ENCODE results near the gene ILRUN.

DNA sequence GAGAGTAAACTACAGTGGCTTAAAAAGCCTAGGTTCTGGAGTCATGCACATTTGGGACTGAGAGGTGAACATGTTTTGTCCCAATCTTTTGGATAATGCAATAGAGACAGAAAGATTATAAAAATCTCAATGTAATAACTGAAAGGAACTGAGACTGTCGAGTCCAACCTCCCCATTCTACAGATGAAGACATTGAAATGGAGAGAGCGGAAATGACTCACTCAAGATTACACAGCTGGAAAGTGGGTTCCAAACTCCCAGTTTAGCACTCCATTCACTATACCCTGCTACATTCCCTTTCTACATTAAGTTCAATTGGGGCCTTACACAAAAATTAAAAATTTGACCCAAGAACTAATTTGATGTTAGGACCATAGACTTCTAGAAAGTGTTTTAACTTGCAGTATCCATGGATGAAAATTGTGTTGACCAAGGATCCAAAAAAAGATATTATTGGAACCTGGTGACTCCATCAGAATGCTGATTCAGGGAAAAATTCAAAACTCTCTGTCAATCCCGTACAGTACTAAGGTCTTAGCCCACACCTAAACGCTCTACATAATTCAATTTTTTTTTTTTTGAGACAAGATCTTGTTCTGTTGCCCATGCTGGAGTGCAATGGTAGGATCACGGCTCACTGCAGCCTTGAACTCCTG, 1.5 kb upstream of the ILRUN start:
- TF ChIP-seq, protein P1, sequence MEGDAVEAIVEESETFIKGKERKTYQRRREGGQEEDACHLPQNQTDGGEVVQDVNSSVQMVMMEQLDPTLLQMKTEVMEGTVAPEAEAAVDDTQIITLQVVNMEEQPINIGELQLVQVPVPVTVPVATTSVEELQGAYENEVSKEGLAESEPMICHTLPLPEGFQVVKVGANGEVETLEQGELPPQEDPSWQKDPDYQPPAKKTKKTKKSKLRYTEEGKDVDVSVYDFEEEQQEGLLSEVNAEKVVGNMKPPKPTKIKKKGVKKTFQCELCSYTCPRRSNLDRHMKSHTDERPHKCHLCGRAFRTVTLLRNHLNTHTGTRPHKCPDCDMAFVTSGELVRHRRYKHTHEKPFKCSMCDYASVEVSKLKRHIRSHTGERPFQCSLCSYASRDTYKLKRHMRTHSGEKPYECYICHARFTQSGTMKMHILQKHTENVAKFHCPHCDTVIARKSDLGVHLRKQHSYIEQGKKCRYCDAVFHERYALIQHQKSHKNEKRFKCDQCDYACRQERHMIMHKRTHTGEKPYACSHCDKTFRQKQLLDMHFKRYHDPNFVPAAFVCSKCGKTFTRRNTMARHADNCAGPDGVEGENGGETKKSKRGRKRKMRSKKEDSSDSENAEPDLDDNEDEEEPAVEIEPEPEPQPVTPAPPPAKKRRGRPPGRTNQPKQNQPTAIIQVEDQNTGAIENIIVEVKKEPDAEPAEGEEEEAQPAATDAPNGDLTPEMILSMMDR (conservative IDR thresholded peaks at IDR 0.05) = no peak
- no peak for TF ChIP-seq EZH2 (IDR thresholded peaks at IDR 0.05; ENCODE audit: low read depth)
